ENCODE measurements around the gene ELN.

Gene ELN

DNA sequence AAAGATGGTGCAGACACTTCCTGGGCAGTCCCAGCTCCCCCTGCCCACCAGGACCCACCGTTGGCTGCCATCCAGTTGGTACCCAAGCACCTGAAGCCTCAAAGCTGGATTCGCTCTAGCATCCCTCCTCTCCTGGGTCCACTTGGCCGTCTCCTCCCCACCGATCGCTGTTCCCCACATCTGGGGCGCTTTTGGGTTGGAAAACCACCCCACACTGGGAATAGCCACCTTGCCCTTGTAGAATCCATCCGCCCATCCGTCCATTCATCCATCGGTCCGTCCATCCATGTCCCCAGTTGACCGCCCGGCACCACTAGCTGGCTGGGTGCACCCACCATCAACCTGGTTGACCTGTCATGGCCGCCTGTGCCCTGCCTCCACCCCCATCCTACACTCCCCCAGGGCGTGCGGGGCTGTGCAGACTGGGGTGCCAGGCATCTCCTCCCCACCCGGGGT lies 41.1 kb downstream of the ELN start:
- H4K20me1 ChIP-seq (ENCODE audit: control insufficient read depth, insufficient read depth, low read depth, low read length), result no peaks in the 10 kb centered on the region
- H3K4me2 ChIP-seq (ENCODE audit: low read length), result no peak overlapping the region
- H3K27me3 ChIP-seq (ENCODE audit: control insufficient read depth, low read length), result no peaks in the 10 kb centered on the region
- peaks cover 13% of the 10 kb centered on the region for H3K4me1 ChIP-seq (ENCODE audit: control insufficient read depth, low read length)
- H3K4me3 ChIP-seq (ENCODE audit: low read length), result no peak overlapping the region
- TF ChIP-seq, protein P1, sequence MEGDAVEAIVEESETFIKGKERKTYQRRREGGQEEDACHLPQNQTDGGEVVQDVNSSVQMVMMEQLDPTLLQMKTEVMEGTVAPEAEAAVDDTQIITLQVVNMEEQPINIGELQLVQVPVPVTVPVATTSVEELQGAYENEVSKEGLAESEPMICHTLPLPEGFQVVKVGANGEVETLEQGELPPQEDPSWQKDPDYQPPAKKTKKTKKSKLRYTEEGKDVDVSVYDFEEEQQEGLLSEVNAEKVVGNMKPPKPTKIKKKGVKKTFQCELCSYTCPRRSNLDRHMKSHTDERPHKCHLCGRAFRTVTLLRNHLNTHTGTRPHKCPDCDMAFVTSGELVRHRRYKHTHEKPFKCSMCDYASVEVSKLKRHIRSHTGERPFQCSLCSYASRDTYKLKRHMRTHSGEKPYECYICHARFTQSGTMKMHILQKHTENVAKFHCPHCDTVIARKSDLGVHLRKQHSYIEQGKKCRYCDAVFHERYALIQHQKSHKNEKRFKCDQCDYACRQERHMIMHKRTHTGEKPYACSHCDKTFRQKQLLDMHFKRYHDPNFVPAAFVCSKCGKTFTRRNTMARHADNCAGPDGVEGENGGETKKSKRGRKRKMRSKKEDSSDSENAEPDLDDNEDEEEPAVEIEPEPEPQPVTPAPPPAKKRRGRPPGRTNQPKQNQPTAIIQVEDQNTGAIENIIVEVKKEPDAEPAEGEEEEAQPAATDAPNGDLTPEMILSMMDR (IDR thresholded peaks at IDR 0.05; ENCODE audit: low read depth, low read length, poor library complexity, severe bottlenecking), result no peak
- TF ChIP-seq EZH2phosphoT487 (IDR thresholded peaks at IDR 0.05; ENCODE audit: borderline replicate concordance, low read length), result no peak
- no peaks in the 10 kb centered on the region for H3K36me3 ChIP-seq (ENCODE audit: control insufficient read depth, low read length)
- H3F3A ChIP-seq (ENCODE audit: control insufficient read depth, insufficient read depth), result no peaks in the 10 kb centered on the region
- no peak overlapping the region for H3K27ac ChIP-seq (ENCODE audit: low read depth, low read length)
- no peaks in the 10 kb centered on the region for H3K9me3 ChIP-seq (ENCODE audit: control insufficient read depth, insufficient read depth, low read length)
- no peaks in the 10 kb centered on the region for H3K79me2 ChIP-seq (ENCODE audit: control insufficient read depth, low read length)
- H3K9me2 ChIP-seq (replicated peaks; ENCODE audit: control insufficient read depth, low read length), result no peaks in the 10 kb centered on the region

DNA sequence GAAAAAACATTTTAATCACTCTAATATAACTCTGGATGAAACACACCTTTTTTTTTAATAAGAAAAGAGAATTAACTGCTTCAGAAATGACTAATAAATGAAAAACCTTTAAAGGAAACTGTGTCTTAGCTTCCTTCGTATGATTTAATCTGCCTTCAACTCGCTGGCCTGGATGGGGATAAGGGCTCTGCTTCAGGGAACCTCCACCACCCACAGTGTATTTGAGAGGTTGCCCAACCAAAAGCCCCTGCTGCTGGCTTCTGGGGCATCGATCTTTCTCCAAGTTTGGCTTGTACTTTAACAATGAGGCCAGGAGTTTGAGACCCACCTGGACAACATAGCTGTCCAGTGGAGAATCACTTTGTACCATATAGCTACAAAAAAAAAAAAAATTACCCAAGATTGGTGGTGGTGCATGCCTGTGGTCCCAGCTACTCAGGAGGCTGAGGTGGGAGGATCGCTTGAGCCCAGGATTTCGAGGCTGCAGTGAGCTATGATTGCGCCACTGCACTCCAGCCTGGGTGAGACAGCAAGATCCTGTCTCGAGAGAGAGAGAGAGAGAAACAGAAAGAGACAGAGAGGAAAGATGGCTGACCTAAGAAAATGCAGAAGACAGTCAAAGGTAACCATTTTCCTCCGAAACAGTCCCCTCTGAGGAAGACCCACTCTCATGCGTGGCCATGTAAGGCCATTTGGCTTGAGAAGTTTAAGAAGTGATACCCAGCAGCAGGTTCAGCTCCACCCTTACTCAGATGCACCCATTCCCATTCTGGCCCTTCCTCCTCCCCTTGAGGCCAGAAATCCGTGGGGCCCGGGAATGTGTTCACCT lies 42.0 kb downstream of the ELN start:
- Histone ChIP-seq H3K4me3 (ENCODE audit: low read length) (no peak overlapping the region), H3F3A (ENCODE audit: control insufficient read depth, insufficient read depth) (no peaks in the 10 kb centered on the region)
- TF ChIP-seq EZH2phosphoT487 (IDR thresholded peaks at IDR 0.05; ENCODE audit: borderline replicate concordance, low read length), result no peak
- TF ChIP-seq, protein P1 (IDR thresholded peaks at IDR 0.05; ENCODE audit: low read depth, low read length, poor library complexity, severe bottlenecking), result no peak

DNA sequence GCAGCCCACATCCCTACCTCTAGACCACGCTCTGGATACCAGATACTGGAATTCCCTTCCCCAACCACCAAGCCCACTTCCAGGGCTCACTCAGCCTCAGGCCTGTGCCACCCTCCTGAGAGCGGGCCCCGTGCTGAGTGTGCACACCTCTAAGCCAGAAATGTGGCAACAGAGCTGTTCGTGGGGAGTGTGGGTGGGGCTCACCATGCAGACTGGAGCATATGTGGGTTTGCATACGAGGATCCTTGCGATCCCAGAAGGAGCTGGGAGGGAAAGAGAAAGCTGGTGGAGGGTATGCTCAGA lies 42.6 kb downstream of the ELN start:
- H3K9me3 ChIP-seq (ENCODE audit: control insufficient read depth, insufficient read depth, low read length), result no peaks in the 10 kb centered on the region
- H3K4me2 ChIP-seq (ENCODE audit: low read length), result no peak overlapping the region

More for the DNA sequence above, 42.0 kb downstream of the ELN start:
- no peaks in the 10 kb centered on the region for H3K27me3 ChIP-seq (ENCODE audit: control insufficient read depth, low read length)
- no peak overlapping the region for H3K4me2 ChIP-seq (ENCODE audit: low read length)
- no peaks in the 10 kb centered on the region for H3K79me2 ChIP-seq (ENCODE audit: control insufficient read depth, low read length)
- H3K9me2 ChIP-seq (replicated peaks; ENCODE audit: control insufficient read depth, low read length), result no peaks in the 10 kb centered on the region
- no peaks in the 10 kb centered on the region for H3K9me3 ChIP-seq (ENCODE audit: control insufficient read depth, insufficient read depth, low read length)
- H3K36me3 ChIP-seq (ENCODE audit: control insufficient read depth, low read length), result no peaks in the 10 kb centered on the region
- H3K27ac ChIP-seq (ENCODE audit: low read depth, low read length), result no peak overlapping the region
- peaks cover 13% of the 10 kb centered on the region for H3K4me1 ChIP-seq (ENCODE audit: control insufficient read depth, low read length)
- no peaks in the 10 kb centered on the region for H4K20me1 ChIP-seq (ENCODE audit: control insufficient read depth, insufficient read depth, low read depth, low read length)

More for the DNA sequence above, 42.6 kb downstream of the ELN start:
- Histone ChIP-seq H4K20me1 (ENCODE audit: control insufficient read depth, insufficient read depth, low read depth, low read length) (no peaks in the 10 kb centered on the region), H3K9me2 (replicated peaks; ENCODE audit: control insufficient read depth, low read length) (no peaks in the 10 kb centered on the region), H3K79me2 (ENCODE audit: control insufficient read depth, low read length) (no peaks in the 10 kb centered on the region), H3F3A (ENCODE audit: control insufficient read depth, insufficient read depth) (no peaks in the 10 kb centered on the region), H3K36me3 (ENCODE audit: control insufficient read depth, low read length) (no peaks in the 10 kb centered on the region), H3K4me3 (ENCODE audit: low read length) (no peak overlapping the region), H3K27ac (ENCODE audit: low read depth, low read length) (no peak overlapping the region), H3K4me1 (ENCODE audit: control insufficient read depth, low read length) (peaks cover 13% of the 10 kb centered on the region), H3K27me3 (ENCODE audit: control insufficient read depth, low read length) (no peaks in the 10 kb centered on the region)
- TF ChIP-seq, protein P1 (IDR thresholded peaks at IDR 0.05; ENCODE audit: low read depth, low read length, poor library complexity, severe bottlenecking), result no peak
- TF ChIP-seq EZH2phosphoT487 (IDR thresholded peaks at IDR 0.05; ENCODE audit: borderline replicate concordance, low read length), result no peak
